Left ventricle myocardium inferior (tissue), 1 donor: ENCODE results near the gene S100A3. TPM values are rescaled to one million over a fixed set of nuclear protein-coding genes. Genes with fewer than 3 reads are reported as not detected.
A peak's percentile ranks its signal among the peaks of the same experiment; 100 is the strongest.
"Not testable (repeated sequence)": the region's sequence is repeated elsewhere in the genome, so short reads cannot be mapped to it uniquely, and the experiment has no call there.

Source experiments
- DNase-seq: peaks from one replicate; pipeline ENCODE4 v3.0.0-alpha.2; 2020
- H3K27ac ChIP-seq: fragments of 200-600 bp; replicated peaks from 2 replicates; pipeline ENCODE4 v1.8.0; 2021
- H3K27me3 ChIP-seq: fragments of 200-600 bp; 2 replicates; pipeline ENCODE4 v1.8.0; 2021; ENCODE audit warnings: low read depth
- H3K36me3 ChIP-seq: fragments of 200-600 bp; 2 replicates; pipeline ENCODE4 v1.8.0; 2021
- H3K4me1 ChIP-seq: fragments of 200-600 bp; 2 replicates; pipeline ENCODE4 v1.8.0; 2021
- H3K4me3 ChIP-seq: fragments of 200-600 bp; 2 replicates; pipeline ENCODE4 v1.8.0; 2021; ENCODE audit warnings: mild to moderate bottlenecking, moderate library complexity
- H3K9me3 ChIP-seq: fragments of 200-600 bp; replicated peaks from 2 replicates; pipeline ENCODE4 v1.8.0; 2021
- CTCF ChIP-seq: fragments of 200-600 bp; IDR thresholded peaks from 2 replicates; pipeline ENCODE4 v1.8.0; 2021; ENCODE audit warnings: antibody characterized with exemption, mild to moderate bottlenecking, borderline replicate concordance
- intact Hi-C: fragments of 100-400 bp; cut with micrococcal nuclease; formaldehyde crosslinking; loops from one replicate; pipeline ENCODE4 v1.11.0; 2022
- total RNA-seq: library from RNA; stranded (reverse); fragmentation: NEBNext Ultra II Directional; extraction: Animal tissue kit (Norgen Biotek cat#: 25700); gene quantifications from one replicate; pipeline ENCODE4 v1.2.1, GENCODE V29; 2021
- donor health status: DM: no; HTN: yes; CAD: no; lungs with severe emphysema.

S100A3 gene
- total RNA-seq, 1 donor from 2014 or later, result 0.36 TPM

GRCh38 chr1:153578490-153578889, 29.4 kb upstream of the S100A3 start:
- Histone ChIP-seq H3K4me1 (no peaks in the 10 kb centered on the region), H3K9me3 (no peaks in the 10 kb centered on the region), H3K4me3 (no peak overlapping the region), H3K27ac (no peak overlapping the region), H3K27me3 (no peaks in the 10 kb centered on the region), H3K36me3 (no peaks in the 10 kb centered on the region)
- no peak for DNase-seq
- intact Hi-C loops, result no loop called here
- TF ChIP-seq CTCF, result no peak

- intact Hi-C loops, result no loop called here
- H3K4me1 ChIP-seq, result peaks cover 8% of the 10 kb centered on the region
- no peak for TF ChIP-seq CTCF
These were observed 28.6 kb upstream of the S100A3 start for GRCh38 chr1:153577624-153578051.

GRCh38 chr1:153577138-153577537, 28.1 kb upstream of the S100A3 start:
- DNase-seq, result no peak
- intact Hi-C loops, result no loop called here
- Histone ChIP-seq H3K4me1 (peaks cover 13% of the 10 kb centered on the region), H3K27ac (no peak overlapping the region), H3K4me3 (no peak overlapping the region), H3K36me3 (no peaks in the 10 kb centered on the region), H3K9me3 (no peaks in the 10 kb centered on the region), H3K27me3 (no peaks in the 10 kb centered on the region)
- TF ChIP-seq CTCF, result no peak

More at GRCh38 chr1:153577624-153578051, 28.6 kb upstream of the S100A3 start:
- H3K27me3 ChIP-seq, result no peaks in the 10 kb centered on the region
- H3K27ac ChIP-seq, result no peak overlapping the region
- DNase-seq, result no peak
- no peak overlapping the region for H3K4me3 ChIP-seq
- H3K36me3 ChIP-seq, result no peaks in the 10 kb centered on the region
- no peaks in the 10 kb centered on the region for H3K9me3 ChIP-seq

GRCh38 chr1:153575497-153575896, 26.4 kb upstream of the S100A3 start:
- peaks cover 14% of the 10 kb centered on the region for H3K4me1 ChIP-seq
- H3K4me3 ChIP-seq, H3K36me3 ChIP-seq, H3K9me3 ChIP-seq, intact Hi-C loops, DNase-seq, H3K27ac ChIP-seq, H3K27me3 ChIP-seq: not testable (repeated sequence)

GRCh38 chr1:153575081-153575491, 26.0 kb upstream of the S100A3 start:
- intact Hi-C loops, H3K27ac ChIP-seq, H3K9me3 ChIP-seq, H3K36me3 ChIP-seq, H3K27me3 ChIP-seq, H3K4me3 ChIP-seq, DNase-seq: not testable (repeated sequence)
- H3K4me1 ChIP-seq, result peaks cover 14% of the 10 kb centered on the region

- no peaks in the 10 kb centered on the region for H3K36me3 ChIP-seq
- no peaks in the 10 kb centered on the region for H3K9me3 ChIP-seq
- no peak for DNase-seq
- intact Hi-C loops, result no loop called here
- H3K4me1 ChIP-seq, result peaks cover 21% of the 10 kb centered on the region
- H3K4me3 ChIP-seq, result no peak overlapping the region
- no peak for TF ChIP-seq CTCF
- H3K27ac ChIP-seq, result no peak overlapping the region
- no peaks in the 10 kb centered on the region for H3K27me3 ChIP-seq
These were observed 24.3 kb upstream of the S100A3 start for GRCh38 chr1:153573351-153573750.

GRCh38 chr1:153572569-153573015, 23.5 kb upstream of the S100A3 start:
- Histone ChIP-seq H3K4me3 (no peak overlapping the region), H3K9me3 (no peaks in the 10 kb centered on the region), H3K27ac (peak overlapping the region; percentile 61), H3K27me3 (no peaks in the 10 kb centered on the region), H3K36me3 (no peaks in the 10 kb centered on the region), H3K4me1 (peaks cover 29% of the 10 kb centered on the region)
- intact Hi-C loops, result no loop called here
- DNase-seq, result peak; percentile 72
- peak; percentile 89 for TF ChIP-seq CTCF
